Karpas-422 (cell line): ENCODE data around the gene RNF31. TPM values are rescaled to one million over a fixed set of nuclear protein-coding genes. Genes with fewer than 3 reads are reported as not detected.
"Not testable (repeated sequence)": the region's sequence is repeated elsewhere in the genome, so short reads cannot be mapped to it uniquely, and the experiment has no call there.

ENCODE experiments used
- DNase-seq: peaks from one replicate; pipeline ENCODE4 v3.0.0-alpha.2; 2015
- H2AFZ ChIP-seq: fragments of 200-600 bp; sonication (generic); 2 replicates; pipeline ENCODE4 v1.6.1; 2014; ENCODE audit warnings: antibody characterized with exemption, low read length, mixed read lengths
- H3K27ac ChIP-seq: fragments of 200-600 bp; sonication (generic); 2 replicates; pipeline ENCODE4 v1.5.1; 2014; ENCODE audit warnings: mild to moderate bottlenecking, low read length, moderate library complexity
- H3K27me3 ChIP-seq: fragments of 200-600 bp; sonication (generic); 2 replicates; pipeline ENCODE4 v1.6.1; 2014; ENCODE audit warnings: low read length, mixed read lengths
- H3K36me3 ChIP-seq: fragments of 200-600 bp; sonication (generic); 2 replicates; pipeline ENCODE4 v1.6.1; 2014; ENCODE audit warnings: low read length, mixed read lengths; ENCODE audit not compliant: insufficient read depth
- H3K4me1 ChIP-seq: fragments of 200-600 bp; sonication (generic); 2 replicates; pipeline ENCODE4 v1.6.1; 2014; ENCODE audit warnings: mild to moderate bottlenecking, low read length, mixed read lengths
- H3K4me2 ChIP-seq: fragments of 200-600 bp; sonication (generic); 2 replicates; pipeline ENCODE4 v1.6.1; 2014; ENCODE audit warnings: low read length, low read depth, mild to moderate bottlenecking; ENCODE audit not compliant: poor library complexity, severe bottlenecking
- H3K4me3 ChIP-seq: fragments of 200-600 bp; sonication (generic); 2 replicates; pipeline ENCODE4 v1.5.1; 2014; ENCODE audit warnings: mild to moderate bottlenecking, antibody characterized with exemption, low read length, mixed read lengths
- H3K79me2 ChIP-seq: fragments of 200-600 bp; sonication (generic); 2 replicates; pipeline ENCODE4 v1.6.1; 2014; ENCODE audit warnings: mild to moderate bottlenecking, low read length, mixed read lengths
- H3K9ac ChIP-seq: fragments of 200-600 bp; sonication (generic); 2 replicates; pipeline ENCODE4 v1.6.0; 2014; ENCODE audit warnings: low read length
- H3K9me2 ChIP-seq: fragments of 200-600 bp; sonication (generic), shearing (Covaris generic); replicated peaks from 2 replicates; pipeline ENCODE4 v1.6.0; 2014; ENCODE audit warnings: mild to moderate bottlenecking, low read length, moderate library complexity; ENCODE audit not compliant: insufficient read depth
- H3K9me3 ChIP-seq: fragments of 300-700, 200-600 bp; sonication (generic); 2 replicates; pipeline ENCODE4 v1.6.1; 2014; ENCODE audit warnings: low read length, mixed read lengths
- H4K20me1 ChIP-seq: fragments of 200-600 bp; sonication (generic); 2 replicates; pipeline ENCODE4 v1.6.1; 2014; ENCODE audit warnings: mild to moderate bottlenecking, antibody characterized with exemption, low read length, low read depth; ENCODE audit not compliant: insufficient read depth
- total RNA-seq: library from RNA; depleted of rRNA; stranded (reverse); fragments of >200 nt; shearing (Covaris generic); gene quantifications from 2 replicates; pipeline ENCODE4 v1.2.3, GENCODE V29; 2014; ENCODE audit warnings: low replicate concordance

RNF31 gene
- total RNA-seq, 1 experiment from 2014 or later = 82.0 TPM

DNA sequence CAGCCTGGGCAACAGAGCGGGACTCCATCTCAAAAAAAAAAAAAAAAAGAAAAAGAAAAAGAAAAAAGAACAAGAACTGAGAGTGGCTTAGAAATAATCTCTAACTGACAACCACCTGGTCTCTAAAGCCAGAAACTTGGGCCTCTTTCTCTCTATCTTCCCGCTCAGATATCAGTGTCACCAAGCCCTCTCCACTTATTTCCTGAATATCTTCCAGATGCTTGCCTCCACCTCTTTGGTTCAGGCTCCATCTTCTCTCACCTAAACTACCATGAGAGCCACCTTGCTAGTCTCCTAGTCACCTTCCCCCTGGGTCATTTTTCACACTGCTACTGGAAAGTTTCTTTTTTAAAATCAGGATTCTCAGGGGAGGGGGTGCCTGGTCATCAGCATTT lies 49.8 kb downstream of the RNF31 start:
- no peaks in the 10 kb centered on the region for H3K27me3 ChIP-seq
- H2AFZ ChIP-seq = no peak overlapping the region
- H3K79me2 ChIP-seq = peaks cover 29% of the 10 kb centered on the region
- peak overlapping the region; percentile 74 for H3K4me2 ChIP-seq
- H3K9ac ChIP-seq = peak overlapping the region; percentile 89
- H4K20me1 ChIP-seq = no peaks in the 10 kb centered on the region
- DNase-seq = no peak
- H3K36me3 ChIP-seq = peaks cover 23% of the 10 kb centered on the region
- no peaks in the 10 kb centered on the region for H3K9me2 ChIP-seq
- H3K9me3 ChIP-seq = 0 out of 2 replicates have a peak, but pooled peaks cover 2% of the 10 kb centered on the region
- H3K27ac ChIP-seq = peak overlapping the region; percentile 78
- peaks cover 35% of the 10 kb centered on the region for H3K4me1 ChIP-seq
- peak overlapping the region; percentile 72 for H3K4me3 ChIP-seq

DNA sequence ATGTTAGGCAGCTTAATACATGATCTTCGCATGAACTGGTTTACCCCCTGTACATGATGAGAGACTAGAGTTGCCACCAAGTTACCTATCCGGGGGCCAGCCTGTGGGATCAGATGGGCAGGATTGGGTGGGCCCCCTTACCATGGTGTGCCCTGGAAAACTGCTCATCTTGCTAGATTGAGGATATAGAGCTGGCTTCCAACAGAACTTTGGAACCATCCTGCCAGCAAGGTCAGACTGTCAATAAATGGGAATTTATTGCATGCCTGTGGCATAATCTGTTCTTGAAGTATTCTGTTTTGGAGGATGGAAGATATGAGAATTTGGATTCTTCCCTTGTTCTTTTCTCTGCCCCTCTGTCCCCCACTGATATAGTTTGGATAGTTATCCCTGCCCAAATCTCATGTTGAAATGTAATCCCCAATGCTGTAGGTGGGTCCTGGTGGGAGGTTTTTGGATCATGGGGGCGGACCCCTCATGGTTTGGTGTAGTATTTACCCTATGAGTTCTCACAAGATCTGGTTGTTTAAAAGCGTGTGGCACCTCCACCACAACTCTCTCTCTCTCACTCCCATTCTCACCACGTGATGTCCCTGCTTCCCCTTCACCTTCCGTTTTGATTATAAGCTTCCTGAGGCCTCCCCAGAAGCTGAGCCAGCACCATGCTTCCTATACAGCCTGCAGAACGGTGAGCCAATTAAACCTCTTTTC lies 51.7 kb downstream of the RNF31 start:
- no peak overlapping the region for H2AFZ ChIP-seq
- H3K4me2 ChIP-seq = no peak overlapping the region

DNA sequence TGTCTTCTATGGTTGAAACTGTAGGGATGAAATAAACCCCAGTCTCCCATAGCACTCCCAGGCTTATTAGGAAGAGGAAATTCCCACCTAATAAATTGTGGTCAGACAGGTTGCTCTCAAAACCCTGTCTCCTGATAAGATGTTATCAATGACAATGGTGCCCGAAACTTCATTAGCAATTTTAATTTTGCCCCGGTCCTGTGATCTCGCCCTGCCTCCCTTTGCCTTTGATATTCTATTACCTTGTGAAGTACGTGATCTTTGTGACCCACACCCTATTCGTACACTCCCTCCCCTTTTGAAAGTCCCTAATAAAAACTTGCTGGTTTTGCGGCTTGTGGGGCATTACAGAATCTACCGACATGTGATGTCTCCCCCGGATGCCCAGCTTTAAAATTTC lies 55.2 kb downstream of the RNF31 start:
- not testable (repeated sequence) for H3K4me2 ChIP-seq, DNase-seq, H3K79me2 ChIP-seq, H3K9ac ChIP-seq, H3K27ac ChIP-seq, H4K20me1 ChIP-seq, H3K9me2 ChIP-seq, H3K27me3 ChIP-seq, H3K9me3 ChIP-seq, H2AFZ ChIP-seq, H3K4me1 ChIP-seq, H3K4me3 ChIP-seq
- peaks cover 57% of the 10 kb centered on the region for H3K36me3 ChIP-seq

More for the DNA sequence above, 51.7 kb downstream of the RNF31 start:
- no peak for DNase-seq
- Histone ChIP-seq H3K36me3 (peaks cover 26% of the 10 kb centered on the region), H3K27me3 (no peaks in the 10 kb centered on the region), H3K79me2 (peaks cover 16% of the 10 kb centered on the region), H3K9me3 (peaks cover 8% of the 10 kb centered on the region), H3K4me3 (no peak overlapping the region), H3K4me1 (peaks cover 33% of the 10 kb centered on the region), H3K9ac (no peak overlapping the region), H3K9me2 (no peaks in the 10 kb centered on the region), H4K20me1 (no peaks in the 10 kb centered on the region), H3K27ac (no peak overlapping the region)

DNA sequence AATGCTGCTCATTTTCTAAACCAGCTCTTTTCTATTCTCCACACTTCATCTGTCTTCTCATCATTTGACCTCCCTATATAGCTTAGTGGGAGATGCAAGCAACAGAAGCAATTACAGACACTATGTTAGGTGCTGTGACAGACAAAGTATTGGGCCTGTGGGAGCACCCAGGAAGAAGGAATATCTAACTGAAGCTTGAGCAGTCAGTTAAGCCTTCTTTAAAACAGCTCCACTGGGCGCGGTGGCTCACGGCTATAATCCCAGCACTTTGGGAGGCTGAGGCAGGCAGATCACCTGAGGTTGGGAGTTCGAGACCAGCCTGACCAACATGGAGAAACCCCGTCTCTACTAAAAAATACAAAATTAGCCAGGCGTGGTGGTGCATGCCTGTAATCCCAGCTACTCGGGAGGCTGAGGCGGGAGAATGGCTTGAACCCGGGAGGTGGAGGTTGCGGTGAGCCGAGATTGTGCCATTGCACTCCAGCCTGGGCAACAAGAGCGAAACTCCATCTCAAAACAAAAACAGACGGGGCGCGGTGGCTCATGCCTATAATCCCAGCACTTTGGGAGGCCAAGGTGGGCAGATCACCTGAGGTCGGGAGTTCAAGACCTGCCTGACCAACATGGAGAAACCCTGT lies 56.1 kb downstream of the RNF31 start:
- not testable (repeated sequence) for H3K9me2 ChIP-seq, H3K4me1 ChIP-seq, H3K4me2 ChIP-seq, H3K9ac ChIP-seq, H3K27me3 ChIP-seq, H4K20me1 ChIP-seq, H2AFZ ChIP-seq, DNase-seq, H3K9me3 ChIP-seq, H3K27ac ChIP-seq, H3K4me3 ChIP-seq, H3K79me2 ChIP-seq
- peaks cover 65% of the 10 kb centered on the region for H3K36me3 ChIP-seq

DNA sequence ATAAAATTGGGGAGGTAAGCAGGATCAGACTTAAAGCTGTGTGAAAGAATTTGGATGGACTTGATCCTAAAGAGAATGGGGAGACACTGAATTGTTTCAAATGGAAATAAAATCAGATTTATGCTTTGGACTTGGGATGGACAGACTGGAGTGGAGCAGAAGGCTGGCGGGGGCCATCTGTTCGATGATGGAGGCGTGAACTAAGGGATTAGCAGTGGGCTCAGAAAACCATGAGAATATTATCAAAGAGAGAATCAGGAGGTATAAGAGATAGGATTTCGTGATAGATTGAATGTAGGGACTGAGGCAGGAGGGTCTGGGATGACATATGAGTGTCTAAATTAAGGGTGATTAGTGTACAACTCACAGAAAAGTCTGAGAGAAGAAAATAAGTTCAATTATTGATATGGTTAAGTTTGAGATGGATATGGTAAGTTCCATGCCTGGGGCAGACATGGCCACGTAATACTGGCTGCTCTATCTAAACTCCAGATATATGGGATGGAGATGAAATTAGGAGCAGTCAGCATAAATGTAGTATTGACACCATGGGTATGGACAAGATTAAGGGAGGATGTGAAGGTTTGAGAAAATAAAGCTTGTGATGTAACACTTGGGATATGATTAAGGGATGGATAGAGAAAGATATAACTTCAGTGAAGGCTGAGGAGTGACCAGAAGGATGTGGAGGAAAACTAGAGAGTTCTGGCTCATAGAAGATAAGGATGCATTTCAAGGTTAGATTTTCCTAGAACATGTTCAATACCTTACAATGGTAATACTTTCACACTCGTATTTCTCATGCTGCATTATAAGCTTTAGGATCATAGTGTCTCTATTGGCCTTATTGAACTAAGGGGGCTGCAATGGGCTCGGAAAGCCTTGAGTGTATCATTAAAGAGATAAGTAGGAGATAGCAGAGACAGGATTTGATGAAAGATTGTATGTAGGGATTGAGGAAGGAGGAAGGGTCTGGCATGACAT lies 57.2 kb downstream of the RNF31 start:
- no peak overlapping the region for H3K4me2 ChIP-seq
- H3K36me3 ChIP-seq = peaks cover 72% of the 10 kb centered on the region
- no peaks in the 10 kb centered on the region for H3K27me3 ChIP-seq
- no peak overlapping the region for H2AFZ ChIP-seq
- H3K79me2 ChIP-seq = 0 out of 2 replicates have a peak, but pooled peaks cover 3% of the 10 kb centered on the region
- DNase-seq = no peak
- no peaks in the 10 kb centered on the region for H4K20me1 ChIP-seq
- no peak overlapping the region for H3K4me3 ChIP-seq
- no peak overlapping the region for H3K27ac ChIP-seq
- H3K9ac ChIP-seq = no peak overlapping the region
- no peaks in the 10 kb centered on the region for H3K9me2 ChIP-seq
- no peaks in the 10 kb centered on the region for H3K4me1 ChIP-seq
- peaks cover 8% of the 10 kb centered on the region for H3K9me3 ChIP-seq

DNA sequence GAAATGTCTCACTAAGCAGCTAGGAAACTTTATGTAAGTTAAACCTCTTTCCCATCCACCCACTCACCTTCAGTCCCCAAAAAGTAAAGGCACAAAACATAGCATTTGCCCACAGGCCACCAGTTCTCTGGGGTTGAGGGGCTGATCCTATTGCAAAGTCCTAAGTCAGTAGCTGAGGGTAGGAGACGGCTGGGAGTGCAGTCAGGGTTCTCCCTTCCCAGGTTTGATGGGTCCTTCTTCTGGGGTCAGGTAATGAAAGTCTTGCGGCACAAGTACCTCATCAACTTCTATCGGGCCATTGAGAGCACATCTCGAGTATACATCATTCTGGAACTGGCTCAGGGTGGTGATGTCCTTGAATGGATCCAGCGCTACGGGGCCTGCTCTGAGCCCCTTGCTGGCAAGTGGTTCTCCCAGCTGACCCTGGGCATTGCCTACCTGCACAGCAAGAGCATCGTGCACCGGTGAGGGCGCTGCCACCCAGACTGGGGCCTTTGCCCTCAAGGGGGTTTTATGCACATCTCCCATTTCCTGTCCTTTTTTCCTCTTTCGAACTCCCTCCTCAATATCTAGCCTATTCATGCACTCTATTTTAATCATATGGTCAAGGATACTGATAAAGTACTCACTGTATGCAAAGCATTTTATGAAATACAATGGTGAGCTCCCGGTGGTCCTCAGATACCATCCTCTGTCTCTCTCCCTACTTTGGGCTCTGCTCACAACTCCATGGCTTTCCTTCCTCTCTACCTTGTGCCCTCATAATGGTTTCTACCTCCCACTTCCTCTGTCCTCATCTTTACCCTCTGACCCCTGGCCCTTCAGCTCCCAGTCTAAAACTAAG lies 59.2 kb downstream of the RNF31 start:
- H3K4me3 ChIP-seq = no peak overlapping the region
- H3K27ac ChIP-seq = no peak overlapping the region
- peaks cover 6% of the 10 kb centered on the region for H3K79me2 ChIP-seq
- H3K4me1 ChIP-seq = peaks cover under 1% of the 10 kb centered on the region; the same call in 1 of the 2 replicates
- H3K27me3 ChIP-seq = no peaks in the 10 kb centered on the region
- H3K9me2 ChIP-seq = no peaks in the 10 kb centered on the region
- no peak overlapping the region for H2AFZ ChIP-seq
- H4K20me1 ChIP-seq = no peaks in the 10 kb centered on the region
- H3K9me3 ChIP-seq = peaks cover 8% of the 10 kb centered on the region
- DNase-seq = no peak
- H3K9ac ChIP-seq = no peak overlapping the region
- H3K4me2 ChIP-seq = no peak overlapping the region
- H3K36me3 ChIP-seq = peaks cover 85% of the 10 kb centered on the region

DNA sequence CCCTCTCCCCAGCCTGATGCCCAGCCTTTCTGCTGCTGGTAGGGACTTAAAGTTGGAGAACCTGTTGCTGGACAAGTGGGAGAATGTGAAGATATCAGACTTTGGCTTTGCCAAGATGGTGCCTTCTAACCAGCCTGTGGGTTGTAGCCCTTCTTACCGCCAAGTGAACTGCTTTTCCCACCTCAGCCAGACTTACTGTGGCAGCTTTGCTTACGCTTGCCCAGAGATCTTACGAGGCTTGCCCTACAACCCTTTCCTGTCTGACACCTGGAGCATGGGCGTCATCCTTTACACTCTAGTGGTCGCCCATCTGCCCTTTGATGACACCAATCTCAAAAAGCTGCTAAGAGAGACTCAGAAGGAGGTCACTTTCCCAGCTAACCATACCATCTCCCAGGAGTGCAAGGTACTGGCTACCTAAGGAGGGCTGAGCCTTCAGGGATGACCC lies 59.8 kb downstream of the RNF31 start:
- Histone ChIP-seq H3K27ac (no peak overlapping the region), H3K27me3 (no peaks in the 10 kb centered on the region), H3K79me2 (peaks cover 11% of the 10 kb centered on the region), H3K4me3 (no peak overlapping the region), H2AFZ (no peak overlapping the region), H3K36me3 (peaks cover 86% of the 10 kb centered on the region), H3K9me2 (no peaks in the 10 kb centered on the region), H3K9me3 (peaks cover 6% of the 10 kb centered on the region), H3K9ac (no peak overlapping the region), H3K4me2 (no peak overlapping the region), H3K4me1 (peaks cover 7% of the 10 kb centered on the region), H4K20me1 (no peaks in the 10 kb centered on the region)
- no peak for DNase-seq
